Right ventricle myocardium superior (tissue), 1 donor: ENCODE results near the gene PALLD. TPM values are rescaled to one million over a fixed set of nuclear protein-coding genes. Genes with fewer than 3 reads are reported as not detected.

Source experiments
- ATAC-seq: fragments of 200-7000 bp; cut with Tn5 transposase; one replicate; pipeline ENCODE4 v1.9.1; 2020; ENCODE audit warnings: mild to moderate bottlenecking; ENCODE audit not compliant: poor library complexity
- DNase-seq: peaks from one replicate; pipeline ENCODE4 v3.0.0-alpha.2; 2020
- intact Hi-C: fragments of 100-400 bp; cut with DNase I; formaldehyde crosslinking; loops from one replicate; pipeline ENCODE4 v1.11.2; 2022
- total RNA-seq: library from RNA; stranded (reverse); fragmentation: NEBNext Ultra II Directional; extraction: Animal tissue kit (Norgen Biotek cat#: 25700); gene quantifications from one replicate; pipeline ENCODE4 v1.2.1, GENCODE V29; 2021
- donor health status: DM: no; HTN: yes; CAD: no; lungs with severe emphysema.

The PALLD gene
- total RNA-seq, 1 donor from 2014 or later = 979 TPM

GRCh38 chr4:168516841-168517240, 20.0 kb downstream of the PALLD start:
- DNase-seq (peak; percentile 44), ATAC-seq (peak; percentile 52)
- intact Hi-C loops = loop anchor here (10.0 kb wide), 2 partner anchors 168 to 408 kb away; no protein-coding TSS in a partner anchor

- intact Hi-C loops = loop anchor here (10.0 kb wide), 2 partner anchors 165 to 405 kb away; no protein-coding TSS in a partner anchor
- no peak for ATAC-seq
These were observed 22.7 kb downstream of the PALLD start for GRCh38 chr4:168519576-168519975.

GRCh38 chr4:168521721-168522120, 24.9 kb downstream of the PALLD start:
- DNase-seq (no peak), ATAC-seq (peak; percentile 59)
- intact Hi-C loops = no loop called here

More at GRCh38 chr4:168519576-168519975, 22.7 kb downstream of the PALLD start:
- DNase-seq = no peak

GRCh38 chr4:168522356-168522755, 25.5 kb downstream of the PALLD start:
- intact Hi-C loops = no loop called here
- ATAC-seq (no peak), DNase-seq (no peak)

GRCh38 chr4:168522829-168523489, 26.1 kb downstream of the PALLD start:
- DNase-seq = no peak
- ATAC-seq = no peak
- intact Hi-C loops = no loop called here

- DNase-seq (no peak), ATAC-seq (no peak)
- intact Hi-C loops = no loop called here
These were observed 27.2 kb downstream of the PALLD start for GRCh38 chr4:168524006-168524405.

- intact Hi-C loops = no loop called here
- ATAC-seq = peak; percentile 69
- no peak for DNase-seq
These were observed 28.0 kb downstream of the PALLD start for GRCh38 chr4:168524897-168525296.

- no peak for ATAC-seq
- intact Hi-C loops = no loop called here
- DNase-seq = no peak
These were observed 30.7 kb downstream of the PALLD start for GRCh38 chr4:168527560-168527959.

- DNase-seq = no peak
- intact Hi-C loops = no loop called here
These were observed 31.5 kb downstream of the PALLD start for GRCh38 chr4:168528131-168528949.

GRCh38 chr4:168529257-168529656, 32.4 kb downstream of the PALLD start:
- DNase-seq (no peak), ATAC-seq (no peak)
- intact Hi-C loops = no loop called here

More at GRCh38 chr4:168528131-168528949, 31.5 kb downstream of the PALLD start:
- ATAC-seq = no peak

GRCh38 chr4:168531305-168531704, 34.5 kb downstream of the PALLD start:
- intact Hi-C loops = no loop called here
- ATAC-seq (no peak), DNase-seq (no peak)

- DNase-seq (no peak), ATAC-seq (no peak)
- intact Hi-C loops = no loop called here
These were observed 37.7 kb downstream of the PALLD start for GRCh38 chr4:168534535-168534934.

- ATAC-seq = no peak
These were observed 38.8 kb downstream of the PALLD start for GRCh38 chr4:168535689-168536088.

GRCh38 chr4:168536448-168536847, 39.6 kb downstream of the PALLD start:
- ATAC-seq (no peak), DNase-seq (no peak)
- intact Hi-C loops = no loop called here

More at GRCh38 chr4:168535689-168536088, 38.8 kb downstream of the PALLD start:
- intact Hi-C loops = no loop called here
- DNase-seq = no peak

- intact Hi-C loops = no loop called here
- no peak for DNase-seq
- ATAC-seq = no peak
These were observed 40.2 kb downstream of the PALLD start for GRCh38 chr4:168537086-168537485.

GRCh38 chr4:168537571-168537970, 40.7 kb downstream of the PALLD start:
- intact Hi-C loops = no loop called here
- ATAC-seq (no peak), DNase-seq (no peak)

- DNase-seq (no peak), ATAC-seq (no peak)
- intact Hi-C loops = no loop called here
These were observed 41.8 kb downstream of the PALLD start for GRCh38 chr4:168538632-168539031.

- intact Hi-C loops = no loop called here
- no peak for DNase-seq
- peak; percentile 40 for ATAC-seq
These were observed 43.2 kb downstream of the PALLD start for GRCh38 chr4:168540086-168540485.

- intact Hi-C loops = no loop called here
- no peak for DNase-seq
- ATAC-seq = no peak
These were observed 43.8 kb downstream of the PALLD start for GRCh38 chr4:168540503-168541265.
